ENCODE data around the gene RMND5B.

- no peak for TF ChIP-seq CTCF (IDR thresholded peaks at IDR 0.05; ENCODE audit: poor library complexity)
- TF ChIP-seq EZH2phosphoT487 (IDR thresholded peaks at IDR 0.05; ENCODE audit: low read depth, severe bottlenecking, unreplicated experiment), result no peak
Measured at GRCh38 chr5:178142642-178143041, 11.8 kb downstream of the RMND5B start.

Measured in hepatocyte (in vitro differentiated cells).